ENCODE data around the gene LRP1.

The LRP1 gene

GRCh38 chr12:57088354-57089270, 39.7 kb upstream of the LRP1 start, which contains the start of gene NAB2:
Gene NAB2, plus strand, starts transcription at chr12:57089114. Its CDS starts 158 bp downstream, at chr12:57089272.
- no peak for TF ChIP-seq CTCF (IDR thresholded peaks at IDR 0.05)
- Histone ChIP-seq H2AFZ (peak within 1 kb of the TSS; percentile 85), H3K36me3 (ENCODE audit: control insufficient read depth, insufficient read depth, low read length) (no peaks in the 10 kb centered on the region), H3K4me2 (ENCODE audit: low read length) (peak within 1 kb of the TSS; percentile 64), H3K4me1 (peaks cover 34% of the 10 kb centered on the region), H3K9ac (peak within 1 kb of the TSS; percentile 58), H3K4me3 (ENCODE audit: low read depth, low read length) (peak within 1 kb of the TSS; percentile 83), H3K27me3 (ENCODE audit: control insufficient read depth, insufficient read depth, low read length) (no peaks in the 10 kb centered on the region), H3K27ac (peak within 1 kb of the TSS; percentile 99), H3K79me2 (peaks cover 16% of the 10 kb centered on the region), H3K9me3 (ENCODE audit: control insufficient read depth, low read length) (no peaks in the 10 kb centered on the region)

GRCh38 chr12:57089271-57090245, 38.7 kb upstream of the LRP1 start:
- peak overlapping the region; percentile 59 for H3K4me2 ChIP-seq (ENCODE audit: low read length)
- peak overlapping the region; percentile 71 for H2AFZ ChIP-seq
- H3K4me1 ChIP-seq = peaks cover 36% of the 10 kb centered on the region
- no peaks in the 10 kb centered on the region for H3K27me3 ChIP-seq (ENCODE audit: control insufficient read depth, insufficient read depth, low read length)
- H3K36me3 ChIP-seq (ENCODE audit: control insufficient read depth, insufficient read depth, low read length) = no peaks in the 10 kb centered on the region
- no peak for TF ChIP-seq CTCF (IDR thresholded peaks at IDR 0.05)
- H3K9ac ChIP-seq = peak overlapping the region; percentile 58
- no peaks in the 10 kb centered on the region for H3K9me3 ChIP-seq (ENCODE audit: control insufficient read depth, low read length)
- peaks cover 16% of the 10 kb centered on the region for H3K79me2 ChIP-seq
- H3K4me3 ChIP-seq (ENCODE audit: low read depth, low read length) = peak overlapping the region; percentile 74
- H3K27ac ChIP-seq = peak overlapping the region; percentile 93

GRCh38 chr12:57090490-57090889, 37.8 kb upstream of the LRP1 start:
- peak overlapping the region; percentile 93 for H3K27ac ChIP-seq
- H3K27me3 ChIP-seq (ENCODE audit: control insufficient read depth, insufficient read depth, low read length) = no peaks in the 10 kb centered on the region
- H3K9ac ChIP-seq = no peak overlapping the region
- H3K4me3 ChIP-seq (ENCODE audit: low read depth, low read length) = no peak overlapping the region
- H3K4me2 ChIP-seq (ENCODE audit: low read length) = peak overlapping the region; percentile 62
- H3K79me2 ChIP-seq = peaks cover 16% of the 10 kb centered on the region
- no peaks in the 10 kb centered on the region for H3K36me3 ChIP-seq (ENCODE audit: control insufficient read depth, insufficient read depth, low read length)
- no peak overlapping the region for H2AFZ ChIP-seq
- no peaks in the 10 kb centered on the region for H3K9me3 ChIP-seq (ENCODE audit: control insufficient read depth, low read length)
- no peak for TF ChIP-seq CTCF (IDR thresholded peaks at IDR 0.05)
- H3K4me1 ChIP-seq = peaks cover 34% of the 10 kb centered on the region

GRCh38 chr12:57090924-57091637, 37.2 kb upstream of the LRP1 start:
- no peaks in the 10 kb centered on the region for H3K9me3 ChIP-seq (ENCODE audit: control insufficient read depth, low read length)
- H3K36me3 ChIP-seq (ENCODE audit: control insufficient read depth, insufficient read depth, low read length) = no peaks in the 10 kb centered on the region
- H3K4me2 ChIP-seq (ENCODE audit: low read length) = peak overlapping the region; percentile 62
- peaks cover 16% of the 10 kb centered on the region for H3K79me2 ChIP-seq
- H3K9ac ChIP-seq = no peak overlapping the region
- peaks cover 29% of the 10 kb centered on the region for H3K4me1 ChIP-seq
- no peaks in the 10 kb centered on the region for H3K27me3 ChIP-seq (ENCODE audit: control insufficient read depth, insufficient read depth, low read length)
- no peak overlapping the region for H2AFZ ChIP-seq
- no peak overlapping the region for H3K4me3 ChIP-seq (ENCODE audit: low read depth, low read length)
- peak overlapping the region; percentile 93 for H3K27ac ChIP-seq
- no peak for TF ChIP-seq CTCF (IDR thresholded peaks at IDR 0.05)

Measured in parathyroid adenoma (tissue), 2 donors.